AG09309 (cell line): Measurements from ENCODE around the gene AHRR.

ENCODE experiments used
- DNase-seq: peaks from one replicate; pipeline ENCODE4 v3.0.0-alpha.2; 2010; ENCODE audit warnings: low read depth
- H3K4me3 ChIP-seq: 2 replicates; pipeline ENCODE4 v1.5.1; 2011; ENCODE audit warnings: mild to moderate bottlenecking, low read depth, low read length, moderate library complexity; ENCODE audit not compliant: control insufficient read depth
- CTCF ChIP-seq: IDR thresholded peaks from 2 replicates; pipeline ENCODE4 v1.5.1; 2011; ENCODE audit warnings: mild to moderate bottlenecking, low read depth, low read length, inconsistent platforms; ENCODE audit not compliant: insufficient read depth, control insufficient read depth; ENCODE audit errors: missing control alignments

The AHRR gene

GRCh38 chr5:444226-444625, 122.7 kb downstream of the AHRR start:
- no peak for DNase-seq
- TF ChIP-seq CTCF, result no peak
- peak overlapping the region; percentile 93 for H3K4me3 ChIP-seq

GRCh38 chr5:445591-445990, 124.1 kb downstream of the AHRR start:
- H3K4me3 ChIP-seq, result no peak overlapping the region
- DNase-seq, result no peak
- TF ChIP-seq CTCF, result no peak

GRCh38 chr5:446066-446882, 124.8 kb downstream of the AHRR start:
- no peak overlapping the region for H3K4me3 ChIP-seq
- no peak for TF ChIP-seq CTCF
- DNase-seq, result no peak

GRCh38 chr5:446883-447263, 125.4 kb downstream of the AHRR start:
- TF ChIP-seq CTCF, result peak; percentile 43
- no peak for DNase-seq
- H3K4me3 ChIP-seq, result no peak overlapping the region

GRCh38 chr5:447501-447900, 126.0 kb downstream of the AHRR start:
- no peak overlapping the region for H3K4me3 ChIP-seq
- DNase-seq, result no peak
- TF ChIP-seq CTCF, result no peak

GRCh38 chr5:448061-448765, 126.7 kb downstream of the AHRR start:
- no peak for DNase-seq

More at GRCh38 chr5:448061-448765, 126.7 kb downstream of the AHRR start:
- no peak overlapping the region for H3K4me3 ChIP-seq
- no peak for TF ChIP-seq CTCF
